SK-N-MC (cell line): Measurements from ENCODE around the gene FKBP7.

Source experiments
- EZH2 ChIP-seq: fragments of 200-600 bp; sonication (generic); IDR thresholded peaks from one replicate; pipeline ENCODE4 v1.6.1; 2017; ENCODE audit warnings: antibody characterized with exemption
- POLR2AphosphoS5 ChIP-seq: IDR thresholded peaks from 2 replicates; pipeline ENCODE4 v1.6.1; 2012; ENCODE audit warnings: mild to moderate bottlenecking, low read depth, low read length, borderline replicate concordance

GRCh38 chr2:178506101-178506500 lies 27.7 kb upstream of the FKBP7 start:
- no peak for TF ChIP-seq POLR2AphosphoS5
- TF ChIP-seq EZH2, result no peak
